Astrocyte (in vitro differentiated cells and primary cell): ENCODE data around the gene MRGPRE. TPM values are rescaled to one million over a fixed set of nuclear protein-coding genes. Genes with fewer than 3 reads are reported as not detected.

Experiments
- DNase-seq: peaks from one replicate; pipeline ENCODE4 v3.0.0-alpha.2; 2010; ENCODE audit warnings: low read depth
- FAIRE-seq: peaks from 2 replicates; lab custom pipeline; 2011; peaks lifted over from hg19 to GRCh38; lab: Jason Lieb, UNC
- H2AFZ ChIP-seq: 2 replicates; pipeline ENCODE4 v1.6.0; 2012; ENCODE audit warnings: low read depth, low read length, inconsistent platforms
- H3K27ac ChIP-seq: 2 replicates; pipeline ENCODE4 v1.5.1; 2011; ENCODE audit warnings: low read depth, low read length, inconsistent platforms
- H3K27me3 ChIP-seq: 2 replicates; pipeline ENCODE4 v1.6.0; 2011; ENCODE audit warnings: low read length, inconsistent platforms; ENCODE audit not compliant: insufficient read depth
- H3K36me3 ChIP-seq: 2 replicates; pipeline ENCODE4 v1.5.1; 2011; ENCODE audit warnings: low read length, inconsistent platforms; ENCODE audit not compliant: insufficient read depth
- H3K4me1 ChIP-seq: 2 replicates; pipeline ENCODE4 v1.5.1; 2011; ENCODE audit warnings: low read length, inconsistent platforms; ENCODE audit not compliant: insufficient read depth
- H3K4me2 ChIP-seq: 2 replicates; pipeline ENCODE4 v1.6.0; 2012; ENCODE audit warnings: low read length, inconsistent platforms
- H3K4me3 ChIP-seq: 2 replicates; pipeline ENCODE4 v1.5.1; 2011; ENCODE audit warnings: low read depth, mild to moderate bottlenecking, low read length, inconsistent platforms; ENCODE audit not compliant: insufficient read depth
- H3K79me2 ChIP-seq: 2 replicates; pipeline ENCODE4 v1.6.0; 2012; ENCODE audit warnings: mild to moderate bottlenecking, low read length, inconsistent platforms; ENCODE audit not compliant: insufficient read depth
- H3K9ac ChIP-seq: 2 replicates; pipeline ENCODE4 v1.6.0; 2012; ENCODE audit warnings: mild to moderate bottlenecking, low read length, inconsistent platforms
- H3K9me3 ChIP-seq: 2 replicates; pipeline ENCODE4 v1.5.1; 2012; ENCODE audit warnings: low read depth, mild to moderate bottlenecking, low read length, inconsistent platforms; ENCODE audit not compliant: insufficient read depth
- H4K20me1 ChIP-seq: 2 replicates; pipeline ENCODE4 v1.6.0; 2012; ENCODE audit warnings: low read length, inconsistent platforms; ENCODE audit not compliant: insufficient read depth
- H3K27ac Mint-ChIP-seq: one replicate; pipeline ENCODE4 v1.8.0; 2021; ENCODE audit warnings: mild to moderate bottlenecking, mixed read lengths; ENCODE audit not compliant: unreplicated experiment
- H3K27me3 Mint-ChIP-seq: one replicate; pipeline ENCODE4 v1.8.0; 2021; ENCODE audit warnings: low read depth, mixed read lengths; ENCODE audit not compliant: unreplicated experiment
- H3K36me3 Mint-ChIP-seq: one replicate; pipeline ENCODE4 v1.8.0; 2021; ENCODE audit warnings: low read depth, mixed read lengths; ENCODE audit not compliant: unreplicated experiment
- H3K4me1 Mint-ChIP-seq: one replicate; pipeline ENCODE4 v1.8.0; 2021; ENCODE audit warnings: low read depth, mixed read lengths; ENCODE audit not compliant: unreplicated experiment
- H3K4me3 Mint-ChIP-seq: one replicate; pipeline ENCODE4 v1.8.0; 2021; ENCODE audit warnings: mild to moderate bottlenecking, moderate library complexity, mixed read lengths; ENCODE audit not compliant: unreplicated experiment
- H3K9me3 Mint-ChIP-seq: one replicate; pipeline ENCODE4 v1.8.0; 2021; ENCODE audit warnings: mild to moderate bottlenecking, mixed read lengths; ENCODE audit not compliant: unreplicated experiment
- EZH2 ChIP-seq: IDR thresholded peaks from 2 replicates; pipeline ENCODE4 v1.6.1; 2012; ENCODE audit warnings: mild to moderate bottlenecking, low read length, inconsistent platforms; ENCODE audit not compliant: insufficient read depth
- total RNA-seq: library from RNA; stranded (reverse); gene quantifications from 2 replicates; pipeline ENCODE4 v1.2.1, GENCODE V29; 2021
- TF ChIP-seq, protein P1 (sequence below): IDR thresholded peaks from 2 replicates; pipeline ENCODE4 v1.5.1; 2011; ENCODE audit warnings: low read depth, mild to moderate bottlenecking, inconsistent platforms, low read length, moderate library complexity; ENCODE audit not compliant: insufficient read depth

The MRGPRE gene
- total RNA-seq, 1 donor from 2014 or later = not detected

- Histone ChIP-seq H3K4me3 (no peak overlapping the region), H4K20me1 (no peaks in the 10 kb centered on the region), H3K9ac (no peak overlapping the region), H3K79me2 (no peaks in the 10 kb centered on the region), H3K27me3 (peaks cover 8% of the 10 kb centered on the region), H3K9me3 (peaks cover 5% of the 10 kb centered on the region), H3K36me3 (no peaks in the 10 kb centered on the region), H2AFZ (no peak overlapping the region), H3K27ac (no peak overlapping the region), H3K4me1 (no peaks in the 10 kb centered on the region), H3K4me2 (no peak overlapping the region)
- H3K9me3 Mint-ChIP-seq = peaks cover 3% of the 10 kb centered on the region
- no peak for DNase-seq
- no peak overlapping the region for H3K4me3 Mint-ChIP-seq
- TF ChIP-seq, protein P1, sequence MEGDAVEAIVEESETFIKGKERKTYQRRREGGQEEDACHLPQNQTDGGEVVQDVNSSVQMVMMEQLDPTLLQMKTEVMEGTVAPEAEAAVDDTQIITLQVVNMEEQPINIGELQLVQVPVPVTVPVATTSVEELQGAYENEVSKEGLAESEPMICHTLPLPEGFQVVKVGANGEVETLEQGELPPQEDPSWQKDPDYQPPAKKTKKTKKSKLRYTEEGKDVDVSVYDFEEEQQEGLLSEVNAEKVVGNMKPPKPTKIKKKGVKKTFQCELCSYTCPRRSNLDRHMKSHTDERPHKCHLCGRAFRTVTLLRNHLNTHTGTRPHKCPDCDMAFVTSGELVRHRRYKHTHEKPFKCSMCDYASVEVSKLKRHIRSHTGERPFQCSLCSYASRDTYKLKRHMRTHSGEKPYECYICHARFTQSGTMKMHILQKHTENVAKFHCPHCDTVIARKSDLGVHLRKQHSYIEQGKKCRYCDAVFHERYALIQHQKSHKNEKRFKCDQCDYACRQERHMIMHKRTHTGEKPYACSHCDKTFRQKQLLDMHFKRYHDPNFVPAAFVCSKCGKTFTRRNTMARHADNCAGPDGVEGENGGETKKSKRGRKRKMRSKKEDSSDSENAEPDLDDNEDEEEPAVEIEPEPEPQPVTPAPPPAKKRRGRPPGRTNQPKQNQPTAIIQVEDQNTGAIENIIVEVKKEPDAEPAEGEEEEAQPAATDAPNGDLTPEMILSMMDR = no peak
- no peak for TF ChIP-seq EZH2
- H3K4me1 Mint-ChIP-seq = no peaks in the 10 kb centered on the region
- H3K27me3 Mint-ChIP-seq = peaks cover 21% of the 10 kb centered on the region
- peaks cover 3% of the 10 kb centered on the region for H3K36me3 Mint-ChIP-seq
- FAIRE-seq = no peak
- no peak overlapping the region for H3K27ac Mint-ChIP-seq
Measured at GRCh38 chr11:3189196-3189843, 42.9 kb downstream of the MRGPRE start.

GRCh38 chr11:3188496-3189195 is 43.6 kb downstream of the MRGPRE start:
- Mint-ChIP-seq H3K4me1 (no peaks in the 10 kb centered on the region), H3K4me3 (no peak overlapping the region), H3K36me3 (peaks cover 3% of the 10 kb centered on the region), H3K27ac (no peak overlapping the region), H3K27me3 (peaks cover 21% of the 10 kb centered on the region), H3K9me3 (peaks cover 3% of the 10 kb centered on the region)
- Histone ChIP-seq H3K9ac (no peak overlapping the region), H3K4me2 (no peak overlapping the region), H3K27me3 (peaks cover 8% of the 10 kb centered on the region), H3K9me3 (peaks cover 5% of the 10 kb centered on the region), H3K36me3 (no peaks in the 10 kb centered on the region), H3K4me3 (no peak overlapping the region), H4K20me1 (no peaks in the 10 kb centered on the region), H3K79me2 (no peaks in the 10 kb centered on the region), H3K27ac (no peak overlapping the region), H2AFZ (no peak overlapping the region), H3K4me1 (no peaks in the 10 kb centered on the region)
- DNase-seq (peak; percentile 10), FAIRE-seq (no peak)
- TF ChIP-seq EZH2 = no peak
- TF ChIP-seq, protein P1 = no peak
